HepG2 (cell line): ENCODE measurements around the gene FUBP3. TPM values are rescaled to one million over a fixed set of nuclear protein-coding genes. Genes with fewer than 3 reads are reported as not detected.

Experiments
- ARNTL ChIP-seq: sonication (generic); formaldehyde crosslinking; IDR thresholded peaks from 2 replicates; pipeline ENCODE4 v1.4.0; 2020; ENCODE audit warnings: mild to moderate bottlenecking, missing genetic modification reagents
- GATA4 ChIP-seq: sonication (generic); IDR thresholded peaks from 2 replicates; pipeline ENCODE4 v1.6.1; 2016; ENCODE audit warnings: antibody characterized with exemption, low read depth, borderline replicate concordance
- IRF2 ChIP-seq: IDR thresholded peaks from 2 replicates; pipeline ENCODE4 v1.6.1; 2018; ENCODE audit warnings: missing genetic modification reagents, missing compliant biosample characterization
- KDM1A ChIP-seq: IDR thresholded peaks from 2 replicates; pipeline ENCODE4 v1.6.1; 2016; ENCODE audit warnings: missing compliant biosample characterization
- KLF11 ChIP-seq: IDR thresholded peaks from 2 replicates; pipeline ENCODE4 v1.6.1; 2016; ENCODE audit warnings: missing compliant biosample characterization
- SMC3 ChIP-seq: IDR thresholded peaks from 2 replicates; pipeline ENCODE4 v1.6.1; 2011; ENCODE audit warnings: low read length, improper control_type of control experiment
- TOE1 ChIP-seq: sonication (generic); formaldehyde crosslinking; IDR thresholded peaks from 2 replicates; pipeline ENCODE4 v1.4.0; 2020; ENCODE audit warnings: mild to moderate bottlenecking, missing genetic modification reagents
- ZNF160 ChIP-seq: sonication (generic); formaldehyde crosslinking; IDR thresholded peaks from 2 replicates; pipeline ENCODE4 v1.8.0; 2022; ENCODE audit warnings: mild to moderate bottlenecking, inconsistent platforms, missing genetic modification reagents
- ZNF205 ChIP-seq: IDR thresholded peaks from 2 replicates; pipeline ENCODE4 v1.6.1; 2018; ENCODE audit warnings: missing biosample characterization, missing genetic modification reagents
- ZNF274 ChIP-seq: sonication (generic); formaldehyde crosslinking; IDR thresholded peaks from 2 replicates; pipeline ENCODE4 v1.5.1; 2020; ENCODE audit warnings: mild to moderate bottlenecking, missing genetic modification reagents
- ZNF552 ChIP-seq: sonication (generic); formaldehyde crosslinking; IDR thresholded peaks from 2 replicates; pipeline ENCODE4 v1.9.0; 2022; ENCODE audit warnings: missing genetic modification reagents, mild to moderate bottlenecking, borderline replicate concordance
- ZSCAN29 ChIP-seq: sonication (generic); formaldehyde crosslinking; conservative IDR thresholded peaks from 2 replicates; pipeline ENCODE4 v1.4.0; 2020; ENCODE audit warnings: mild to moderate bottlenecking, missing genetic modification reagents
- polyA plus RNA-seq, 8 experiments: library from polyadenylated mRNA; depleted of rRNA in 3 of 8; stranded (reverse) in 7 of 8; unstranded in 1 of 8; fragments of >200 nt; fragmentation: Illumina TruSeq in 4 of 8; extraction: Trizol in 4 of 8; gene quantifications; 2 replicates each; pipeline versions ENCODE4 v1.2.1 to v1.2.3, GENCODE V29; 2011 to 2016; ENCODE audit warnings: low read depth in 4 of 8, missing spikeins in 1 of 8, mixed read lengths in 1 of 8; ENCODE audit not compliant: insufficient read depth in 1 of 8
- total RNA-seq, 5 experiments: library from RNA; depleted of rRNA; stranded (reverse); fragments of >200 nt; fragmentation: Illumina TruSeq; extraction: Trizol; gene quantifications; 2 replicates each; pipeline ENCODE4 v1.2.3, GENCODE V29; 2016; ENCODE audit warnings: low read depth in 1 of 5
- TF ChIP-seq, protein P1 (sequence below): sonication (generic); formaldehyde crosslinking; IDR thresholded peaks from 2 replicates; pipeline ENCODE4 v1.4.0; 2020; ENCODE audit warnings: mild to moderate bottlenecking, missing genetic modification reagents
- TF ChIP-seq, protein P2 (sequence below): IDR thresholded peaks from 2 replicates; pipeline ENCODE4 v1.6.1; 2012; ENCODE audit warnings: inconsistent platforms
- TF ChIP-seq, protein P3 (sequence below): sonication (generic); formaldehyde crosslinking; IDR thresholded peaks from 2 replicates; pipeline ENCODE4 v1.9.0; 2021; ENCODE audit warnings: mild to moderate bottlenecking, missing genetic modification reagents
- TF ChIP-seq, protein P4 (sequence below): sonication (generic); formaldehyde crosslinking; IDR thresholded peaks from 2 replicates; pipeline ENCODE4 v1.8.1; 2022; ENCODE audit warnings: low read depth, mild to moderate bottlenecking, missing genetic modification reagents

Gene FUBP3
- total and polyA plus RNA-seq, 2 of the 13 experiments (the other 11 are each of a cell fraction or from before 2014, with no cell fraction given): 28.7 to 40.0 TPM

DNA sequence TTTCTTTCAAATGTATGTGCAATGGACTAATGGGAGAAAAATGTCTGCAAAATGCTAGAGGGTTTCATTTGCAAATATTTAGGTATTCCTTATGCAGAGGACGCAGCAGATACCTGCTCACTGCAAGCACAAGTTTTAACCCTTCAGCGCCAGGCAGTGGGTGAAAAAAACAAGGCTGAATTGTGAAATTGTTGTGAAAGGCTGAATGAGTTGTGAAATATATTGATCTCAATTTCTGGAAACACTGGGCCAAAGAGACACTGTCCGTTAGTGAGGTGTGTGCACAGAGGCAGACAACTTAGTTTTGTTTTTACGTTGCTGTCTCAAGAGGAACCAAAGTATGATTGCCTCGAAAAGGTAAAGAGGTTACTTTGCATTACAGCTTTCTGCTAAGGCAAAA, 18.8 kb downstream of the FUBP3 start (continued):
- no peak for TF ChIP-seq KLF11 (CRISPR knock-in tag)
- TF ChIP-seq, protein P1, sequence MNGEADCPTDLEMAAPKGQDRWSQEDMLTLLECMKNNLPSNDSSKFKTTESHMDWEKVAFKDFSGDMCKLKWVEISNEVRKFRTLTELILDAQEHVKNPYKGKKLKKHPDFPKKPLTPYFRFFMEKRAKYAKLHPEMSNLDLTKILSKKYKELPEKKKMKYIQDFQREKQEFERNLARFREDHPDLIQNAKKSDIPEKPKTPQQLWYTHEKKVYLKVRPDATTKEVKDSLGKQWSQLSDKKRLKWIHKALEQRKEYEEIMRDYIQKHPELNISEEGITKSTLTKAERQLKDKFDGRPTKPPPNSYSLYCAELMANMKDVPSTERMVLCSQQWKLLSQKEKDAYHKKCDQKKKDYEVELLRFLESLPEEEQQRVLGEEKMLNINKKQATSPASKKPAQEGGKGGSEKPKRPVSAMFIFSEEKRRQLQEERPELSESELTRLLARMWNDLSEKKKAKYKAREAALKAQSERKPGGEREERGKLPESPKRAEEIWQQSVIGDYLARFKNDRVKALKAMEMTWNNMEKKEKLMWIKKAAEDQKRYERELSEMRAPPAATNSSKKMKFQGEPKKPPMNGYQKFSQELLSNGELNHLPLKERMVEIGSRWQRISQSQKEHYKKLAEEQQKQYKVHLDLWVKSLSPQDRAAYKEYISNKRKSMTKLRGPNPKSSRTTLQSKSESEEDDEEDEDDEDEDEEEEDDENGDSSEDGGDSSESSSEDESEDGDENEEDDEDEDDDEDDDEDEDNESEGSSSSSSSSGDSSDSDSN: 0 out of 2 replicates have a peak, but pooled peaks have one; percentile 18
- peak; percentile 34; the same call in 1 of the 2 replicates for TF ChIP-seq SMC3
- peak; percentile 75; the same call in 1 of the 2 replicates for TF ChIP-seq IRF2
- no peak for TF ChIP-seq ZNF552 (CRISPR knock-in tag)
- TF ChIP-seq TOE1 (CRISPR knock-in tag): peak; percentile 86
- no peak for TF ChIP-seq ZNF160
- TF ChIP-seq, protein P2, sequence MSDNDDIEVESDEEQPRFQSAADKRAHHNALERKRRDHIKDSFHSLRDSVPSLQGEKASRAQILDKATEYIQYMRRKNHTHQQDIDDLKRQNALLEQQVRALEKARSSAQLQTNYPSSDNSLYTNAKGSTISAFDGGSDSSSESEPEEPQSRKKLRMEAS: peak; percentile 48
- TF ChIP-seq, protein P3, sequence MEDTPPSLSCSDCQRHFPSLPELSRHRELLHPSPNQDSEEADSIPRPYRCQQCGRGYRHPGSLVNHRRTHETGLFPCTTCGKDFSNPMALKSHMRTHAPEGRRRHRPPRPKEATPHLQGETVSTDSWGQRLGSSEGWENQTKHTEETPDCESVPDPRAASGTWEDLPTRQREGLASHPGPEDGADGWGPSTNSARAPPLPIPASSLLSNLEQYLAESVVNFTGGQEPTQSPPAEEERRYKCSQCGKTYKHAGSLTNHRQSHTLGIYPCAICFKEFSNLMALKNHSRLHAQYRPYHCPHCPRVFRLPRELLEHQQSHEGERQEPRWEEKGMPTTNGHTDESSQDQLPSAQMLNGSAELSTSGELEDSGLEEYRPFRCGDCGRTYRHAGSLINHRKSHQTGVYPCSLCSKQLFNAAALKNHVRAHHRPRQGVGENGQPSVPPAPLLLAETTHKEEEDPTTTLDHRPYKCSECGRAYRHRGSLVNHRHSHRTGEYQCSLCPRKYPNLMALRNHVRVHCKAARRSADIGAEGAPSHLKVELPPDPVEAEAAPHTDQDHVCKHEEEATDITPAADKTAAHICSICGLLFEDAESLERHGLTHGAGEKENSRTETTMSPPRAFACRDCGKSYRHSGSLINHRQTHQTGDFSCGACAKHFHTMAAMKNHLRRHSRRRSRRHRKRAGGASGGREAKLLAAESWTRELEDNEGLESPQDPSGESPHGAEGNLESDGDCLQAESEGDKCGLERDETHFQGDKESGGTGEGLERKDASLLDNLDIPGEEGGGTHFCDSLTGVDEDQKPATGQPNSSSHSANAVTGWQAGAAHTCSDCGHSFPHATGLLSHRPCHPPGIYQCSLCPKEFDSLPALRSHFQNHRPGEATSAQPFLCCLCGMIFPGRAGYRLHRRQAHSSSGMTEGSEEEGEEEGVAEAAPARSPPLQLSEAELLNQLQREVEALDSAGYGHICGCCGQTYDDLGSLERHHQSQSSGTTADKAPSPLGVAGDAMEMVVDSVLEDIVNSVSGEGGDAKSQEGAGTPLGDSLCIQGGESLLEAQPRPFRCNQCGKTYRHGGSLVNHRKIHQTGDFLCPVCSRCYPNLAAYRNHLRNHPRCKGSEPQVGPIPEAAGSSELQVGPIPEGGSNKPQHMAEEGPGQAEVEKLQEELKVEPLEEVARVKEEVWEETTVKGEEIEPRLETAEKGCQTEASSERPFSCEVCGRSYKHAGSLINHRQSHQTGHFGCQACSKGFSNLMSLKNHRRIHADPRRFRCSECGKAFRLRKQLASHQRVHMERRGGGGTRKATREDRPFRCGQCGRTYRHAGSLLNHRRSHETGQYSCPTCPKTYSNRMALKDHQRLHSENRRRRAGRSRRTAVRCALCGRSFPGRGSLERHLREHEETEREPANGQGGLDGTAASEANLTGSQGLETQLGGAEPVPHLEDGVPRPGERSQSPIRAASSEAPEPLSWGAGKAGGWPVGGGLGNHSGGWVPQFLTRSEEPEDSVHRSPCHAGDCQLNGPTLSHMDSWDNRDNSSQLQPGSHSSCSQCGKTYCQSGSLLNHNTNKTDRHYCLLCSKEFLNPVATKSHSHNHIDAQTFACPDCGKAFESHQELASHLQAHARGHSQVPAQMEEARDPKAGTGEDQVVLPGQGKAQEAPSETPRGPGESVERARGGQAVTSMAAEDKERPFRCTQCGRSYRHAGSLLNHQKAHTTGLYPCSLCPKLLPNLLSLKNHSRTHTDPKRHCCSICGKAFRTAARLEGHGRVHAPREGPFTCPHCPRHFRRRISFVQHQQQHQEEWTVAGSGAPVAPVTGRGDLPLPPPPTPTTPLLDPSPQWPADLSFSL (CRISPR knock-in tag): peak; percentile 81
- peak; percentile 71; the same call in 1 of the 2 replicates for TF ChIP-seq ZSCAN29
- peak; percentile 81 for TF ChIP-seq ARNTL (CRISPR knock-in tag)
- TF ChIP-seq, protein P4, sequence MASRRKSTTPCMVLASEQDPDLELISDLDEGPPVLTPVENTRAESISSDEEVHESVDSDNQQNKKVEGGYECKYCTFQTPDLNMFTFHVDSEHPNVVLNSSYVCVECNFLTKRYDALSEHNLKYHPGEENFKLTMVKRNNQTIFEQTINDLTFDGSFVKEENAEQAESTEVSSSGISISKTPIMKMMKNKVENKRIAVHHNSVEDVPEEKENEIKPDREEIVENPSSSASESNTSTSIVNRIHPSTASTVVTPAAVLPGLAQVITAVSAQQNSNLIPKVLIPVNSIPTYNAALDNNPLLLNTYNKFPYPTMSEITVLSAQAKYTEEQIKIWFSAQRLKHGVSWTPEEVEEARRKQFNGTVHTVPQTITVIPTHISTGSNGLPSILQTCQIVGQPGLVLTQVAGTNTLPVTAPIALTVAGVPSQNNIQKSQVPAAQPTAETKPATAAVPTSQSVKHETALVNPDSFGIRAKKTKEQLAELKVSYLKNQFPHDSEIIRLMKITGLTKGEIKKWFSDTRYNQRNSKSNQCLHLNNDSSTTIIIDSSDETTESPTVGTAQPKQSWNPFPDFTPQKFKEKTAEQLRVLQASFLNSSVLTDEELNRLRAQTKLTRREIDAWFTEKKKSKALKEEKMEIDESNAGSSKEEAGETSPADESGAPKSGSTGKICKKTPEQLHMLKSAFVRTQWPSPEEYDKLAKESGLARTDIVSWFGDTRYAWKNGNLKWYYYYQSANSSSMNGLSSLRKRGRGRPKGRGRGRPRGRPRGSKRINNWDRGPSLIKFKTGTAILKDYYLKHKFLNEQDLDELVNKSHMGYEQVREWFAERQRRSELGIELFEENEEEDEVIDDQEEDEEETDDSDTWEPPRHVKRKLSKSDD: peak; percentile 53; the same call in 1 of the 2 replicates
- peak; percentile 86; the same call in 1 of the 2 replicates for TF ChIP-seq KDM1A
- TF ChIP-seq GATA4: no peak
- TF ChIP-seq ZNF274 (CRISPR knock-in tag): no peak
- TF ChIP-seq ZNF205: 0 out of 2 replicates have a peak, but pooled peaks have one; percentile 49
